SU-DHL-6 (cell line): ENCODE data around the gene MLH3.

ENCODE experiments used
- EZH2phosphoT487 ChIP-seq: fragments of 200-600 bp; sonication (generic), shearing (Covaris generic); conservative IDR thresholded peaks from 2 replicates; pipeline ENCODE4 v1.6.1; 2018; ENCODE audit warnings: mild to moderate bottlenecking, antibody characterized with exemption, low read length, moderate library complexity, mixed read lengths
- TF ChIP-seq, protein P1 (sequence below): fragments of 200-600 bp; sonication (generic); IDR thresholded peaks from one replicate; pipeline ENCODE4 v1.5.1; 2017; ENCODE audit warnings: antibody characterized with exemption, mild to moderate bottlenecking, low read length, moderate library complexity; ENCODE audit not compliant: insufficient read depth, poor library complexity, severe bottlenecking

DNA sequence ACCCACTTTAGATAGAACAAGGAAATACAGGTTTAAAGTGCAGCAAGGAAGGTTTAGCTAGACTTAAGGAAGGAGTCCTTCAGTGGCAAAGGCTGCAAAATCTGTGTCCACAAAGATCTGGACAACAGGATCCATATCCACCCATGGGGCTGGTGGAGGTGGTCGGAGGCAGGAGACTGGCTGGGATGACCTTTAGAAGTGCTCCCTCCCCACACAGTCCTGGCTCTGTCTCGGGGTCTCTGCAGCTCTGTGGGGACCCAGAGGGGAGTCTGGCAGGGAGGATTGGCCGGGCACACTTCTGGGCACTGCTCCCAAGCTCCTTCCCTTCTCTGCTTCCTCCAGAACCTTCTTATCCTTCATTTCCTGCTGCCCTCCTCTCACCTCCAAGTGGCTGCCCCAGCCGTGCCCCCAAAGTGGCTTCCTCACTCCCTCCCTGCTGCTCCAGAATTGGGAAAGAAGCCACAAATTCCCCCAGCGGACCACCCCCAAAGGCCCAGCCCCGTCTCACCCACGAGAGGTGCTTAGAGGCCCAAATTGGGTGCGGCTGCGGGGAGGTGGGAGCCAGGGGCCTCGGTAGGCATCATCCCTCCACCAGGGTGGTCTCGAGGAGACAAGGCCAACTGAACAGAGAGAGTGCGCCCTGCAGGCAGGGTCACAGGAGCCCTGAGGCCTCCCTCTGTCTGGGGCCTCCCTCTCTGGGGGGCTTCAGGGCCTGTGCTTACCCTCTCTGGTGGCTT lies 73.9 kb downstream of the MLH3 start:
- TF ChIP-seq, protein P1, sequence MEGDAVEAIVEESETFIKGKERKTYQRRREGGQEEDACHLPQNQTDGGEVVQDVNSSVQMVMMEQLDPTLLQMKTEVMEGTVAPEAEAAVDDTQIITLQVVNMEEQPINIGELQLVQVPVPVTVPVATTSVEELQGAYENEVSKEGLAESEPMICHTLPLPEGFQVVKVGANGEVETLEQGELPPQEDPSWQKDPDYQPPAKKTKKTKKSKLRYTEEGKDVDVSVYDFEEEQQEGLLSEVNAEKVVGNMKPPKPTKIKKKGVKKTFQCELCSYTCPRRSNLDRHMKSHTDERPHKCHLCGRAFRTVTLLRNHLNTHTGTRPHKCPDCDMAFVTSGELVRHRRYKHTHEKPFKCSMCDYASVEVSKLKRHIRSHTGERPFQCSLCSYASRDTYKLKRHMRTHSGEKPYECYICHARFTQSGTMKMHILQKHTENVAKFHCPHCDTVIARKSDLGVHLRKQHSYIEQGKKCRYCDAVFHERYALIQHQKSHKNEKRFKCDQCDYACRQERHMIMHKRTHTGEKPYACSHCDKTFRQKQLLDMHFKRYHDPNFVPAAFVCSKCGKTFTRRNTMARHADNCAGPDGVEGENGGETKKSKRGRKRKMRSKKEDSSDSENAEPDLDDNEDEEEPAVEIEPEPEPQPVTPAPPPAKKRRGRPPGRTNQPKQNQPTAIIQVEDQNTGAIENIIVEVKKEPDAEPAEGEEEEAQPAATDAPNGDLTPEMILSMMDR: no peak
- no peak for TF ChIP-seq EZH2phosphoT487
